ENCODE measurements around the gene SMAD1. TPM values are rescaled to one million over a fixed set of nuclear protein-coding genes. Genes with fewer than 3 reads are reported as not detected.

SMAD1 gene
- polyA plus RNA-seq, 2 of the 4 experiments (the other 2 are of a cell fraction): 9.9 to 23.9 TPM

GRCh38 chr4:145481942-145482208 is 222 bp downstream of the SMAD1 start:
- peaks cover 13% of the 10 kb centered on the region; the same call in 2 of the 3 replicates for H3K4me1 ChIP-seq
- CTCF ChIA-PET: interaction anchor here (0.5 kb wide), 1 partner anchor 247 kb away, joined by 4 read pairs; no protein-coding TSS in a partner anchor
- 0% methylated on average over 1 of the region's 42 CpGs for WGBS (ENCODE audit: missing lambda C conversion rate)
- H3K4me3 ChIP-seq: peak overlapping the region; percentile 86
- no peaks in the 10 kb centered on the region for H3K9me3 ChIP-seq
- peak overlapping the region; percentile 92 to 100 for H3K27ac ChIP-seq
- FAIRE-seq: no peak
- no peak for DNase-seq (ENCODE audit: low read depth in 1 of 2, low spot score in 1 of 2)
- ATAC-seq: no peak
- TF ChIP-seq FOSL2 (IDR thresholded peaks at IDR 0.05): no peak
- no peak for TF ChIP-seq FOSL2 (CRISPR knock-in tag; IDR thresholded peaks at IDR 0.05)
- TF ChIP-seq EHF (CRISPR knock-in tag; IDR thresholded peaks at IDR 0.05): no peak
- TF ChIP-seq CHD4 (IDR thresholded peaks at IDR 0.05; ENCODE audit: borderline replicate concordance): no peak
- no peak for TF ChIP-seq RAD21 (conservative IDR thresholded peaks at IDR 0.05 in 1 of 2, IDR thresholded peaks at IDR 0.05 in 1 of 2)
- no peak for TF ChIP-seq HES2 (IDR thresholded peaks at IDR 0.05)
- TF ChIP-seq BCL3 (IDR thresholded peaks at IDR 0.05): 0 out of 3 replicates have a peak, but pooled peaks have one; percentile 11
- no peak for TF ChIP-seq HOXA7 (CRISPR knock-in tag; IDR thresholded peaks at IDR 0.05)
- no peak for TF ChIP-seq ZNF302 (CRISPR knock-in tag; IDR thresholded peaks at IDR 0.05)
- TF ChIP-seq ZSCAN20 (CRISPR knock-in tag; IDR thresholded peaks at IDR 0.05): no peak
- TF ChIP-seq TP53 (CRISPR knock-in tag; IDR thresholded peaks at IDR 0.05): no peak
- 0 out of 2 replicates have a peak, but pooled peaks have one; percentile 5 for TF ChIP-seq PHF8 (IDR thresholded peaks at IDR 0.05; ENCODE audit: borderline replicate concordance, low read depth)
- TF ChIP-seq USF2 (IDR thresholded peaks at IDR 0.05): no peak
- peak overlapping the region; percentile 86; the same call in 2 of the 3 replicates for H3K4me2 ChIP-seq
- POLR2A ChIA-PET: no interaction called here

GRCh38 chr4:145482209-145483037 is 770 bp downstream of the SMAD1 start:
- peak; percentile 21 to 46 for DNase-seq (ENCODE audit: low read depth in 1 of 2, low spot score in 1 of 2)
- under 1% methylated on average over 31 of the region's 73 CpGs for WGBS (ENCODE audit: missing lambda C conversion rate)
- Histone ChIP-seq H3K4me3 (peak overlapping the region; percentile 86), H3K4me2 (peak overlapping the region; percentile 86), H3K27ac (peak overlapping the region; percentile 92 to 100), H3K4me1 (peaks cover 13% of the 10 kb centered on the region; the same call in 2 of the 3 replicates), H3K9me3 (no peaks in the 10 kb centered on the region)
- ChIA-PET POLR2A (no interaction called here), CTCF (interaction anchor here (0.5 to 1.5 kb wide), 2 partner anchors 9 to 248 kb away, joined by 4 read pairs; no protein-coding TSS in a partner anchor)
- ATAC-seq: peak; percentile 76 to 81
- TF ChIP-seq BCL3 (IDR thresholded peaks at IDR 0.05) (0 out of 3 replicates have a peak, but pooled peaks have one; percentile 12), CTCF (IDR thresholded peaks at IDR 0.05) (0 out of 3 replicates have a peak, but pooled peaks have one; percentile 9), HMGXB4 (CRISPR knock-in tag; IDR thresholded peaks at IDR 0.05; ENCODE audit: borderline replicate concordance) (no peak), GATA3 (IDR thresholded peaks at IDR 0.05; ENCODE audit: borderline replicate concordance) (no peak), JUN (IDR thresholded peaks at IDR 0.05) (0 out of 5 replicates have a peak, but pooled peaks of 1 of the 2 experiments have one; percentile 6), CHD4 (IDR thresholded peaks at IDR 0.05; ENCODE audit: borderline replicate concordance) (no peak), MYC (IDR thresholded peaks at IDR 0.05; ENCODE audit: borderline replicate concordance, low read length) (no peak), CEBPB (IDR thresholded peaks at IDR 0.05) (peak in 1 of 2 experiments; percentile 37; a peak in 2 of 4 replicates)
- no peak for FAIRE-seq
